IgD-negative memory B cell (primary cell): ENCODE results near the gene CD276. TPM values are rescaled to one million over a fixed set of nuclear protein-coding genes. Genes with fewer than 3 reads are reported as not detected.

Source experiments
- H3K27ac Mint-ChIP-seq, 3 donors: one replicate each; pipeline ENCODE4 v1.8.0; 2020 to 2022; ENCODE audit warnings: mild to moderate bottlenecking in 3 of 3, mixed read lengths in 3 of 3, moderate library complexity in 1 of 3
- H3K27me3 Mint-ChIP-seq: one replicate; pipeline ENCODE4 v1.8.0; 2021; ENCODE audit warnings: mixed read lengths
- H3K36me3 Mint-ChIP-seq: one replicate; pipeline ENCODE4 v1.8.0; 2020; ENCODE audit warnings: mild to moderate bottlenecking, mixed read lengths
- H3K4me1 Mint-ChIP-seq, 3 donors: one replicate each; pipeline ENCODE4 v1.8.0; 2020 to 2022; ENCODE audit warnings: mixed read lengths in 3 of 3, mild to moderate bottlenecking in 1 of 3
- H3K4me3 Mint-ChIP-seq, 4 donors: one replicate each; pipeline ENCODE4 v1.8.0; 2020 to 2022; ENCODE audit warnings: mild to moderate bottlenecking in 4 of 4, mixed read lengths in 4 of 4, moderate library complexity in 3 of 4
- H3K9me3 Mint-ChIP-seq, 3 donors: one replicate each; pipeline ENCODE4 v1.8.0; 2020 to 2021; ENCODE audit warnings: mixed read lengths in 3 of 3, mild to moderate bottlenecking in 1 of 3
- polyA plus RNA-seq: library from polyadenylated mRNA; unstranded; fragments of 300-500 nt; fragmentation: Illumina TruSeq; gene quantifications from one replicate; pipeline ENCODE4 v1.2.3, GENCODE V29; 2021

Gene CD276
- polyA plus RNA-seq, 1 donor from 2014 or later: not detected

GRCh38 chr15:73679964-73680363 lies 4.2 kb upstream of the CD276 start:
- peaks cover 23% of the 10 kb centered on the region for H3K27me3 Mint-ChIP-seq

GRCh38 chr15:73680549-73680948 lies 3.6 kb upstream of the CD276 start:
- Mint-ChIP-seq H3K27me3 (peaks cover 28% of the 10 kb centered on the region), H3K4me1 (peaks cover 0 to 3% (median 1%) of the 10 kb centered on the region in 3 donors), H3K4me3 (no peak overlapping the region), H3K27ac (no peak overlapping the region), H3K9me3 (peaks cover 0 to 2% (median 0%) of the 10 kb centered on the region in 3 donors), H3K36me3 (peaks cover 2% of the 10 kb centered on the region)

More at GRCh38 chr15:73679964-73680363, 4.2 kb upstream of the CD276 start:
- Mint-ChIP-seq H3K36me3 (peaks cover 2% of the 10 kb centered on the region), H3K4me1 (peaks cover 0 to 3% (median 1%) of the 10 kb centered on the region in 3 donors), H3K27ac (no peak overlapping the region), H3K9me3 (peaks cover 0 to 2% (median 0%) of the 10 kb centered on the region in 3 donors), H3K4me3 (no peak overlapping the region)

GRCh38 chr15:73681063-73681462 lies 3.1 kb upstream of the CD276 start:
- Mint-ChIP-seq H3K4me1 (peaks cover 0 to 3% (median 1%) of the 10 kb centered on the region in 3 donors), H3K4me3 (no peak overlapping the region), H3K27ac (peak overlapping the region in 1 of 3 donors; percentile 70), H3K27me3 (peaks cover 31% of the 10 kb centered on the region), H3K9me3 (peaks cover 0 to 2% (median 0%) of the 10 kb centered on the region in 3 donors), H3K36me3 (peaks cover 2% of the 10 kb centered on the region)

GRCh38 chr15:73681856-73682599 lies 2.2 kb upstream of the CD276 start:
- Mint-ChIP-seq H3K4me1 (peaks cover 0 to 3% (median 1%) of the 10 kb centered on the region in 3 donors), H3K27ac (no peak overlapping the region), H3K4me3 (no peak overlapping the region), H3K36me3 (peaks cover 2% of the 10 kb centered on the region), H3K9me3 (peaks cover 0 to 2% (median 0%) of the 10 kb centered on the region in 3 donors), H3K27me3 (peaks cover 35% of the 10 kb centered on the region)

GRCh38 chr15:73682600-73683090 lies 1.5 kb upstream of the CD276 start:
- peaks cover 0 to 3% (median 1%) of the 10 kb centered on the region in 3 donors for H3K4me1 Mint-ChIP-seq
- H3K27me3 Mint-ChIP-seq: peaks cover 35% of the 10 kb centered on the region
- peaks cover 0 to 2% (median 0%) of the 10 kb centered on the region in 3 donors for H3K9me3 Mint-ChIP-seq
- no peak overlapping the region for H3K4me3 Mint-ChIP-seq
- no peak overlapping the region for H3K27ac Mint-ChIP-seq
- H3K36me3 Mint-ChIP-seq: peaks cover 2% of the 10 kb centered on the region

- no peak overlapping the region for H3K27ac Mint-ChIP-seq
- H3K36me3 Mint-ChIP-seq: peaks cover 2% of the 10 kb centered on the region
- H3K4me3 Mint-ChIP-seq: peak overlapping the region in 2 of 4 donors; percentile 59 to 81
- H3K4me1 Mint-ChIP-seq: peaks cover 0 to 3% (median 1%) of the 10 kb centered on the region in 3 donors
- H3K9me3 Mint-ChIP-seq: peaks cover 0 to 2% (median 0%) of the 10 kb centered on the region in 3 donors
- H3K27me3 Mint-ChIP-seq: peaks cover 40% of the 10 kb centered on the region
Measured at GRCh38 chr15:73683257-73683776, 866 bp upstream of the CD276 start.

- Mint-ChIP-seq H3K36me3 (peaks cover 2% of the 10 kb centered on the region), H3K9me3 (peaks cover 0 to 2% (median 0%) of the 10 kb centered on the region in 3 donors), H3K27me3 (peaks cover 41% of the 10 kb centered on the region), H3K27ac (no peak overlapping the region), H3K4me1 (peaks cover 0 to 3% (median 1%) of the 10 kb centered on the region in 3 donors), H3K4me3 (peak overlapping the region in 2 of 4 donors; percentile 44 to 71)
Measured at GRCh38 chr15:73684581-73685455, 635 bp downstream of the CD276 start.

GRCh38 chr15:73685981-73686380 lies 1.8 kb downstream of the CD276 start:
- H3K9me3 Mint-ChIP-seq: peaks cover 0 to 2% (median 0%) of the 10 kb centered on the region in 3 donors
- H3K36me3 Mint-ChIP-seq: peaks cover 2% of the 10 kb centered on the region
- H3K4me1 Mint-ChIP-seq: peaks cover 0 to 3% (median 1%) of the 10 kb centered on the region in 3 donors
- H3K27ac Mint-ChIP-seq: no peak overlapping the region
- H3K4me3 Mint-ChIP-seq: no peak overlapping the region
- H3K27me3 Mint-ChIP-seq: peaks cover 40% of the 10 kb centered on the region

- H3K4me3 Mint-ChIP-seq: no peak overlapping the region
- H3K9me3 Mint-ChIP-seq: no peaks in the 10 kb centered on the region
- H3K36me3 Mint-ChIP-seq: peaks cover 2% of the 10 kb centered on the region
- peaks cover 0 to 2% (median 1%) of the 10 kb centered on the region in 3 donors for H3K4me1 Mint-ChIP-seq
- H3K27ac Mint-ChIP-seq: no peak overlapping the region
- H3K27me3 Mint-ChIP-seq: peaks cover 36% of the 10 kb centered on the region
Measured at GRCh38 chr15:73686781-73687256, 2.6 kb downstream of the CD276 start.

GRCh38 chr15:73687351-73687750 lies 3.2 kb downstream of the CD276 start:
- Mint-ChIP-seq H3K9me3 (no peaks in the 10 kb centered on the region), H3K4me3 (no peak overlapping the region), H3K27me3 (peaks cover 32% of the 10 kb centered on the region), H3K27ac (no peak overlapping the region), H3K4me1 (peaks cover 0 to 2% (median 1%) of the 10 kb centered on the region in 3 donors), H3K36me3 (peaks cover 2% of the 10 kb centered on the region)

- Mint-ChIP-seq H3K4me3 (no peak overlapping the region), H3K27ac (no peak overlapping the region), H3K36me3 (no peaks in the 10 kb centered on the region), H3K9me3 (no peaks in the 10 kb centered on the region), H3K4me1 (peaks cover 0 to 2% (median 0%) of the 10 kb centered on the region in 3 donors), H3K27me3 (peaks cover 27% of the 10 kb centered on the region)
Measured at GRCh38 chr15:73688455-73688854, 4.3 kb downstream of the CD276 start.

GRCh38 chr15:73691396-73691795 lies 7.2 kb downstream of the CD276 start:
- no peak overlapping the region for H3K4me3 Mint-ChIP-seq
- H3K9me3 Mint-ChIP-seq: no peaks in the 10 kb centered on the region
- peaks cover 25% of the 10 kb centered on the region for H3K27me3 Mint-ChIP-seq
- no peaks in the 10 kb centered on the region for H3K36me3 Mint-ChIP-seq
- H3K4me1 Mint-ChIP-seq: no peaks in the 10 kb centered on the region
- no peak overlapping the region for H3K27ac Mint-ChIP-seq

- H3K27ac Mint-ChIP-seq: peak overlapping the region in 1 of 3 donors; percentile 80
- peaks cover 0 to 2% (median 0%) of the 10 kb centered on the region in 3 donors for H3K9me3 Mint-ChIP-seq
- H3K27me3 Mint-ChIP-seq: peaks cover 24% of the 10 kb centered on the region
- no peaks in the 10 kb centered on the region for H3K36me3 Mint-ChIP-seq
- H3K4me3 Mint-ChIP-seq: no peak overlapping the region
- peaks cover 0 to 8% (median 7%) of the 10 kb centered on the region in 3 donors for H3K4me1 Mint-ChIP-seq
Measured at GRCh38 chr15:73694419-73694818, 10.2 kb downstream of the CD276 start.

- Mint-ChIP-seq H3K27me3 (peaks cover 30% of the 10 kb centered on the region), H3K36me3 (no peaks in the 10 kb centered on the region), H3K4me3 (no peak overlapping the region), H3K9me3 (peaks cover 0 to 2% (median 0%) of the 10 kb centered on the region in 3 donors), H3K27ac (no peak overlapping the region), H3K4me1 (peaks cover 0 to 8% (median 7%) of the 10 kb centered on the region in 3 donors)
Measured at GRCh38 chr15:73695773-73696640, 11.8 kb downstream of the CD276 start.
